OCI-LY1 (cell line): ENCODE results near the gene COPA.

Experiments
- H2AFZ ChIP-seq: fragments of 200-600 bp; sonication (generic), shearing (Covaris generic); 2 replicates; pipeline ENCODE4 v1.6.0; 2014; ENCODE audit warnings: antibody characterized with exemption, mild to moderate bottlenecking, low read length
- H3F3A ChIP-seq: fragments of 200-600 bp; sonication (generic), shearing (Covaris generic); 2 replicates; pipeline ENCODE4 v1.6.0; 2014; ENCODE audit warnings: mild to moderate bottlenecking, antibody characterized with exemption, low read length, moderate library complexity; ENCODE audit not compliant: insufficient read depth
- H3K27ac ChIP-seq: fragments of 200-600 bp; sonication (generic); 2 replicates; pipeline ENCODE4 v1.5.1; 2014; ENCODE audit warnings: low read length, mixed run types, mild to moderate bottlenecking, low read depth; ENCODE audit not compliant: poor library complexity, severe bottlenecking
- H3K27me3 ChIP-seq: fragments of 200-600 bp; sonication (generic); 2 replicates; pipeline ENCODE4 v1.6.0; 2014; ENCODE audit warnings: antibody characterized with exemption, mild to moderate bottlenecking, low read length, moderate library complexity; ENCODE audit not compliant: insufficient read depth
- H3K36me3 ChIP-seq: fragments of 200-600 bp; sonication (generic); 2 replicates; pipeline ENCODE4 v1.6.1; 2014; ENCODE audit warnings: mild to moderate bottlenecking, antibody characterized with exemption, low read length, moderate library complexity, mixed read lengths; ENCODE audit not compliant: insufficient read depth
- H3K4me1 ChIP-seq: fragments of 200-600 bp; sonication (generic); 2 replicates; pipeline ENCODE4 v1.5.1; 2014; ENCODE audit warnings: mild to moderate bottlenecking, low read length, moderate library complexity; ENCODE audit not compliant: insufficient read depth, severe bottlenecking
- H3K4me2 ChIP-seq: fragments of 200-600 bp; sonication (generic), shearing (Covaris generic); 2 replicates; pipeline ENCODE4 v1.6.1; 2014; ENCODE audit warnings: low read length
- H3K4me3 ChIP-seq: fragments of 200-600 bp; sonication (generic); 2 replicates; pipeline ENCODE4 v1.5.1; 2014; ENCODE audit warnings: low read length, low read depth, mild to moderate bottlenecking, mixed read lengths; ENCODE audit not compliant: poor library complexity, severe bottlenecking
- H3K79me2 ChIP-seq: fragments of 200-600 bp; shearing (Covaris generic); 2 replicates; pipeline ENCODE4 v1.6.1; 2016; ENCODE audit warnings: mixed run types, low read length, mixed read lengths; ENCODE audit not compliant: insufficient read depth
- H3K9ac ChIP-seq: fragments of 200-600 bp; sonication (generic), shearing (Covaris generic); 2 replicates; pipeline ENCODE4 v1.6.1; 2014; ENCODE audit warnings: mild to moderate bottlenecking, low read length, mixed read lengths
- H3K9me2 ChIP-seq: fragments of 200-600 bp; sonication (generic), shearing (Covaris generic); 2 replicates; pipeline ENCODE4 v1.6.1; 2014; ENCODE audit warnings: low read depth, mild to moderate bottlenecking, low read length, mixed read lengths
- H3K9me3 ChIP-seq: fragments of 200-600 bp; shearing (Covaris generic); 2 replicates; pipeline ENCODE4 v1.6.1; 2014; ENCODE audit warnings: low read length, mixed read lengths
- H4K20me1 ChIP-seq: fragments of 200-600 bp; sonication (generic), shearing (Covaris generic); 2 replicates; pipeline ENCODE4 v1.6.0; 2016; ENCODE audit warnings: mild to moderate bottlenecking, low read length; ENCODE audit not compliant: insufficient read depth
- CTCF ChIP-seq: fragments of 200-600 bp; sonication (generic), shearing (Covaris generic); IDR thresholded peaks from 2 replicates; pipeline ENCODE4 v1.5.1; 2017; ENCODE audit warnings: mild to moderate bottlenecking, antibody characterized with exemption, low read length, moderate library complexity, mixed read lengths
- EZH2 ChIP-seq: fragments of 200-600 bp; sonication (generic), shearing (Covaris generic); IDR thresholded peaks from 2 replicates; pipeline ENCODE4 v1.8.0; 2017; ENCODE audit warnings: borderline replicate concordance, mixed run types, mild to moderate bottlenecking, antibody characterized with exemption, low read length, moderate library complexity, mixed read lengths

The COPA gene

DNA sequence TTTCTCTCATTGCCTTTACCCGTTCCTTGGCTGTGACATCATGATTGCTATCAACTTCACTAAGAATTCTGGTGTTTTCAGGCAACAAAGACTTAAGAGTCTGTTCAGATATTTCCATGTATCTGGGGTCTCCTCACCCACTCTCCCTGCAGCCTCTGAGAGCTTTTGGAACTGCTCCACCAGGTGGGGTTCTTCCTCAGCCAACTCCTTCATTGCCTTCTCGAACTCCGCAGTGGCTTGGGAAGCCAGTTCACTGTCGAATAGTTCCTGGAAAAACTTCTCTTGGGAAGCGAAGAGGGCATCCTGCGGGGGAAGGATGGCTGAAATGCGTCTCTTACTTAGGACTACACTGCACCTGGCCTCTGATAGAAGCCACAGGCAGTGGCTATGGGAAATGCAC is 60.2 kb downstream of the COPA start:
- 0 out of 2 replicates have a peak, but pooled peaks cover 5% of the 10 kb centered on the region for H3K79me2 ChIP-seq
- no peak overlapping the region for H3K27ac ChIP-seq
- peaks cover 49% of the 10 kb centered on the region; the same call in 1 of the 2 replicates for H3K36me3 ChIP-seq
- no peak overlapping the region for H3K4me2 ChIP-seq
- H4K20me1 ChIP-seq, result no peaks in the 10 kb centered on the region
- TF ChIP-seq EZH2 (no peak), CTCF (no peak)
- H3K9me2 ChIP-seq, result no peaks in the 10 kb centered on the region
- H3K4me3 ChIP-seq, result no peak overlapping the region
- no peak overlapping the region for H3K9ac ChIP-seq
- 0 out of 2 replicates have a peak, but pooled peaks cover 5% of the 10 kb centered on the region for H3F3A ChIP-seq
- no peaks in the 10 kb centered on the region for H3K9me3 ChIP-seq
- H2AFZ ChIP-seq, result no peak overlapping the region
- H3K27me3 ChIP-seq, result no peaks in the 10 kb centered on the region
- H3K4me1 ChIP-seq, result peaks cover 17% of the 10 kb centered on the region

GRCh38 chr1:160277987-160278386 is 65.1 kb downstream of the COPA start:
- Histone ChIP-seq H3K27ac (no peak overlapping the region), H3K9ac (no peak overlapping the region), H3K79me2 (no peaks in the 10 kb centered on the region), H3K4me3 (no peak overlapping the region), H3F3A (no peaks in the 10 kb centered on the region), H3K4me1 (no peaks in the 10 kb centered on the region), H3K4me2 (no peak overlapping the region), H3K36me3 (peaks cover 60% of the 10 kb centered on the region; the same call in 1 of the 2 replicates), H4K20me1 (no peaks in the 10 kb centered on the region), H3K9me2 (no peaks in the 10 kb centered on the region), H3K27me3 (no peaks in the 10 kb centered on the region), H2AFZ (no peak overlapping the region), H3K9me3 (no peaks in the 10 kb centered on the region)
- TF ChIP-seq EZH2 (no peak), CTCF (no peak)

DNA sequence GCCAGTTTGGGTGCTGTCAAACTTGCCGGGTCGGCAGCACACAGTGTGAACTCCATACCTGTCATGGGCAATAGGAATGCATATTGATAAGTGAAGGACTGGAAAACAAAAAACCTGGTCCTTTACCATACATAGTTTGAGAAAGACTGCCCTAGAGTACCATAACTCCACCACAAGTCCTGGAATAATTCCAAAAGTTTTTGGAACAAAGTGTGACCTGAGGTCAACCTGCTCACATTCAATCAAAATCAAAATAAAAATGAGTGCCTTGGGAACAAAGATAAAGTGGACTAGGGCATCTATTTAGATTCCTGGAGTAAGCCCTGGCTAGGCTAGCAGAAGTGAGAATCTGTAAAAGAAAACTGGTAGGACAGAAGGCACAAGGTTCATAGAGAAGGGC is 65.7 kb downstream of the COPA start:
- H3K9ac ChIP-seq, result no peak overlapping the region
- H4K20me1 ChIP-seq, result no peaks in the 10 kb centered on the region
- H3K27me3 ChIP-seq, result no peaks in the 10 kb centered on the region
- no peaks in the 10 kb centered on the region for H3K4me1 ChIP-seq
- no peak for TF ChIP-seq CTCF
- no peak overlapping the region for H2AFZ ChIP-seq
- no peaks in the 10 kb centered on the region for H3K9me3 ChIP-seq
- H3K27ac ChIP-seq, result no peak overlapping the region
- H3K4me3 ChIP-seq, result no peak overlapping the region
- H3F3A ChIP-seq, result no peaks in the 10 kb centered on the region
- H3K36me3 ChIP-seq, result peaks cover 53% of the 10 kb centered on the region; the same call in 1 of the 2 replicates
- no peaks in the 10 kb centered on the region for H3K79me2 ChIP-seq
- no peak overlapping the region for H3K4me2 ChIP-seq
- H3K9me2 ChIP-seq, result no peaks in the 10 kb centered on the region
